ENCODE measurements around the gene FBXL4.

The FBXL4 gene

GRCh38 chr6:98823428-98824161, 124.2 kb downstream of the FBXL4 start:
- no peak for DNase-seq

GRCh38 chr6:98821756-98822405, 125.9 kb downstream of the FBXL4 start:
- no peak for DNase-seq
